Bladder microvascular endothelial cell (primary cell): ENCODE data around the gene ITGA8. TPM values are rescaled to one million over a fixed set of nuclear protein-coding genes. Genes with fewer than 3 reads are reported as not detected.

ENCODE experiments used
- total RNA-seq: library from RNA; depleted of rRNA; stranded (reverse); fragments of >200 nt; gene quantifications from 2 replicates; pipeline ENCODE4 v1.2.3, GENCODE V29; 2014

ITGA8 gene
- total RNA-seq: 0.16 and 0.25 TPM in 2 replicates

DNA sequence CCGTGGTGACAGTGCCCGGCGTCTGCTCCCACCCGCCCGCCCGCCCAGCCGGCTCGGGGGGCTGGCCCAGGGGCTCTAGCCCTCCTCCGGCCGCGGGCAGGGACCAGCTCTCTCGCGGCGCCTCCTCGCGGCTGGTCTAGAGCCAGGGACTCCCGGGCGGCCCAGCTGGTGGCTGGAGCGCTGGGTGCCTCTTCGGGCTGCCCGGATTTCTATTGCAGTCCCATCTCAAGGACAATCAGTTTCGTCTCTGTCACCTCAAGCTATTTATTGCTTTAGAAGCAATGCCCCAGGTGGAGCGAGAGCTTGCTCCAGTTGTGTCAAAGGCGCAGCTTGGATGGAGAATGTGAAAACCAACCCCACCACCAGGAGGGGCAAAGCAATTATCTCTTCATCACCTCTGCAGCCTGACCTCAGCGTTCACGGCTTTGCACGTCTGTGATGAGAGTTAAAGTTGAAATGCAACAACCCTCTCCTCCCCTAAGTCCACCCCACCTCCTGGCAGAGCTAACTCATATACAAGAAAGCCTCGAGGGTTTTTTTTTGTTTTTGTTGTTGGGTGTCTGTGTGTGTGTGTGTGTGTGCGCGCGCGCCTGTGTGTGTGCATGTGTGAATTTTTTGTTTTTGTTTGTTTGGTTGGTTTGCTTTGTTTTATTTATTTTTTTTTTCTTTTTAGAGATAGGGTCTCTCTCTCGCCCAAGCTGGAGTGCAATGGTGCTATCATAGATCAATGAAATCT, at the start of gene ITGA8:
TSS of gene ITGA8 (minus strand) at position 24 of the 736 bp plus-strand sequence. CDS start 151 bp downstream, outside the sequence.

Other genes with a start within 250 kb of the ITGA8 start
- 17.8 and 26.0 TPM in 2 replicates for gene MINDY3, start 140.6 kb upstream of the ITGA8 start, total RNA-seq